ENCODE measurements around the gene SLC23A3. TPM values are rescaled to one million over a fixed set of nuclear protein-coding genes. Genes with fewer than 3 reads are reported as not detected.

Gene SLC23A3
- total and polyA plus RNA-seq, 9 of the 15 experiments (the other 6 are each of a cell fraction or from before 2014, with no cell fraction given): 0.06 to 0.64 (median 0.16) TPM

DNA sequence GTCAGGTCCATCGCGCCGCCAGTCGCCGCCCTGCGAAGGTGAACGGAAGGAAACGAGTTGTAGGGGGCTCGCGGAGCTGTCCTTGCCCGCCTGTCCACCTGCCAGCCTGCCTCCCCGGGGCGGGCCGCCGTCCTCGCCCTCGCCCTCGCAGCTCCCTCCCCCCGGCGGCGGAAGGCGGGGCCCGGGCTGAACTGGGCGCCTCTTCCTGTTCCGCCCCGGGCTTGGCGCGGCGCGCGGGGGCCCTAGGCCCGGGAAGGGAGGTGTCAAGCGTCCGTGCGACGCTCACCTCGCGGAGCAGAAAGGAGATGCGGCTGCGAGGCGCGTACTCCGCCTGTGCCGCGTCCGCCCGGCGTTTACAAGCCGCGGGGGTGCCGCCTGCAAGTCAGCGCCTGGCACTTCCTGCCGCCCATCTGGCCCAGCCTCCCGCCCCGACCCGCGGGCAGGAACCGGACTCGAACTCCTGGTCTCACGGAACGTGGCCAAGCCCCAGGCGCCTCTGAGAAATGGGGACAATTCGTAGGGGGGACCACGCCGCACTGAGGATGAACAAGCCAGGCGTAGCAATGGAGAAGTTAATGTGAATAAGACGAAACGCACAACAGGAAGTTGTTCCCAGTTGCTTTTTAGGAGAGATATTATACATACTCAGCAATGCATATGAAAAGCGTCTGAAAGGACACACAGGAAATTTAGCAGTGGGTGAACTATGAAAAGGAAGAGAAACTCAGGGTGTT lies 7.2 kb upstream of the SLC23A3 start, which contains the start of gene CNPPD1 (continued):
- no peak for TF ChIP-seq NFE2L1 (tag; IDR thresholded peaks at IDR 0.05; ENCODE audit: borderline replicate concordance, low read depth)
- no peak for TF ChIP-seq EZH2 (IDR thresholded peaks at IDR 0.05; ENCODE audit: borderline replicate concordance, low read depth, low read length)
- TF ChIP-seq ESRRB (CRISPR knock-in tag; IDR thresholded peaks at IDR 0.05; ENCODE audit: borderline replicate concordance): no peak
- TF ChIP-seq MLLT1 (IDR thresholded peaks at IDR 0.05): no peak
- TF ChIP-seq ZNF197 (CRISPR knock-in tag; IDR thresholded peaks at IDR 0.05; ENCODE audit: low read depth): 0 out of 2 replicates have a peak, but pooled peaks have one; percentile 35
- TF ChIP-seq ZNF511 (CRISPR knock-in tag; IDR thresholded peaks at IDR 0.05): no peak
- TF ChIP-seq TCF3 (CRISPR knock-in tag; IDR thresholded peaks at IDR 0.05): peak; percentile 13; the same call in 1 of the 2 replicates
- no peak for TF ChIP-seq RBM39 (optimal IDR thresholded peaks at IDR 0.05; ENCODE audit: low read depth, low read length)
- TF ChIP-seq, protein P1, sequence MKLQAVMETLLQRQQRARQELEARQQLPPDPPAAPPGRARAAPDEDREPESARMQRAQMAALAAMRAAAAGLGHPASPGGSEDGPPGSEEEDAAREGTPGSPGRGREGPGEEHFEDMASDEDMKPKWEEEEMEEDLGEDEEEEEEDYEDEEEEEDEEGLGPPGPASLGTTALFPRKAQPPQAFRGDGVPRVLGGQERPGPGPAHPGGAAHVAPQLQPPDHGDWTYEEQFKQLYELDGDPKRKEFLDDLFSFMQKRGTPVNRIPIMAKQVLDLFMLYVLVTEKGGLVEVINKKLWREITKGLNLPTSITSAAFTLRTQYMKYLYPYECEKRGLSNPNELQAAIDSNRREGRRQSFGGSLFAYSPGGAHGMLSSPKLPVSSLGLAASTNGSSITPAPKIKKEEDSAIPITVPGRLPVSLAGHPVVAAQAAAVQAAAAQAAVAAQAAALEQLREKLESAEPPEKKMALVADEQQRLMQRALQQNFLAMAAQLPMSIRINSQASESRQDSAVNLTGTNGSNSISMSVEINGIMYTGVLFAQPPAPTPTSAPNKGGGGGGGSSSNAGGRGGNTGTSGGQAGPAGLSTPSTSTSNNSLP (IDR thresholded peaks at IDR 0.05; ENCODE audit: borderline replicate concordance, low read depth, low read length): no peak
- TF ChIP-seq, protein P2, sequence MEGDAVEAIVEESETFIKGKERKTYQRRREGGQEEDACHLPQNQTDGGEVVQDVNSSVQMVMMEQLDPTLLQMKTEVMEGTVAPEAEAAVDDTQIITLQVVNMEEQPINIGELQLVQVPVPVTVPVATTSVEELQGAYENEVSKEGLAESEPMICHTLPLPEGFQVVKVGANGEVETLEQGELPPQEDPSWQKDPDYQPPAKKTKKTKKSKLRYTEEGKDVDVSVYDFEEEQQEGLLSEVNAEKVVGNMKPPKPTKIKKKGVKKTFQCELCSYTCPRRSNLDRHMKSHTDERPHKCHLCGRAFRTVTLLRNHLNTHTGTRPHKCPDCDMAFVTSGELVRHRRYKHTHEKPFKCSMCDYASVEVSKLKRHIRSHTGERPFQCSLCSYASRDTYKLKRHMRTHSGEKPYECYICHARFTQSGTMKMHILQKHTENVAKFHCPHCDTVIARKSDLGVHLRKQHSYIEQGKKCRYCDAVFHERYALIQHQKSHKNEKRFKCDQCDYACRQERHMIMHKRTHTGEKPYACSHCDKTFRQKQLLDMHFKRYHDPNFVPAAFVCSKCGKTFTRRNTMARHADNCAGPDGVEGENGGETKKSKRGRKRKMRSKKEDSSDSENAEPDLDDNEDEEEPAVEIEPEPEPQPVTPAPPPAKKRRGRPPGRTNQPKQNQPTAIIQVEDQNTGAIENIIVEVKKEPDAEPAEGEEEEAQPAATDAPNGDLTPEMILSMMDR (IDR thresholded peaks at IDR 0.05 in 2 of 3, conservative IDR thresholded peaks at IDR 0.05 in 1 of 3; ENCODE audit: insufficient read depth in 2 of 3, low read depth in 1 of 3, low read length in 3 of 3): no peak
- no peak for TF ChIP-seq MYNN (IDR thresholded peaks at IDR 0.05)
- no peak for TF ChIP-seq MYNN (CRISPR knock-in tag; IDR thresholded peaks at IDR 0.05)
- 0 out of 2 replicates have a peak, but pooled peaks have one; percentile 57 for TF ChIP-seq MBD2 (IDR thresholded peaks at IDR 0.05; ENCODE audit: borderline replicate concordance, low read depth)
- peak; percentile 49; the same call in 1 of the 2 replicates for TF ChIP-seq MYC (IDR thresholded peaks at IDR 0.05; ENCODE audit: low read depth, low read length)
- no peak for TF ChIP-seq MYC (CRISPR knock-in tag; IDR thresholded peaks at IDR 0.05; ENCODE audit: borderline replicate concordance, low read depth)
- peak; percentile 80 for TF ChIP-seq ZNF766 (CRISPR knock-in tag; conservative IDR thresholded peaks at IDR 0.05)
- TF ChIP-seq MAFK (IDR thresholded peaks at IDR 0.05; ENCODE audit: low read length): no peak
- TF ChIP-seq, protein P3, sequence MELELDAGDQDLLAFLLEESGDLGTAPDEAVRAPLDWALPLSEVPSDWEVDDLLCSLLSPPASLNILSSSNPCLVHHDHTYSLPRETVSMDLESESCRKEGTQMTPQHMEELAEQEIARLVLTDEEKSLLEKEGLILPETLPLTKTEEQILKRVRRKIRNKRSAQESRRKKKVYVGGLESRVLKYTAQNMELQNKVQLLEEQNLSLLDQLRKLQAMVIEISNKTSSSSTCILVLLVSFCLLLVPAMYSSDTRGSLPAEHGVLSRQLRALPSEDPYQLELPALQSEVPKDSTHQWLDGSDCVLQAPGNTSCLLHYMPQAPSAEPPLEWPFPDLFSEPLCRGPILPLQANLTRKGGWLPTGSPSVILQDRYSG (tag; conservative IDR thresholded peaks at IDR 0.05; ENCODE audit: low read depth): no peak
- no peak for TF ChIP-seq DLX4 (CRISPR knock-in tag; IDR thresholded peaks at IDR 0.05)
